ENCODE measurements around the gene FAM180B. TPM values are rescaled to one million over a fixed set of nuclear protein-coding genes. Genes with fewer than 3 reads are reported as not detected.

The FAM180B gene
- total and polyA plus RNA-seq, 2 of the 13 experiments (the other 11 are each of a cell fraction or from before 2014, with no cell fraction given), result 0.40 to 1.0 TPM

- TF ChIP-seq GRHL1 (CRISPR knock-in tag; conservative IDR thresholded peaks at IDR 0.05) (no peak), TBX3 (IDR thresholded peaks at IDR 0.05; ENCODE audit: borderline replicate concordance) (no peak), TIGD3 (CRISPR knock-in tag; IDR thresholded peaks at IDR 0.05; ENCODE audit: borderline replicate concordance) (no peak), ZNF232 (CRISPR knock-in tag; IDR thresholded peaks at IDR 0.05; ENCODE audit: borderline replicate concordance) (no peak), ZNF784 (CRISPR knock-in tag; IDR thresholded peaks at IDR 0.05; ENCODE audit: borderline replicate concordance) (no peak), TEF (CRISPR knock-in tag; IDR thresholded peaks at IDR 0.05) (no peak), ZBTB2 (CRISPR knock-in tag; IDR thresholded peaks at IDR 0.05; ENCODE audit: low read depth) (no peak), RARG (CRISPR knock-in tag; IDR thresholded peaks at IDR 0.05; ENCODE audit: low read depth) (no peak), ATRX (CRISPR knock-in tag; IDR thresholded peaks at IDR 0.05; ENCODE audit: borderline replicate concordance) (no peak), ZUFSP (CRISPR knock-in tag; IDR thresholded peaks at IDR 0.05; ENCODE audit: borderline replicate concordance) (no peak)
Measured at GRCh38 chr11:47628026-47628425, 41.5 kb downstream of the FAM180B start (continued).
